DMS 273 treated with DMSO at 0.1 percent for 48 hours (cell line): ENCODE data around the gene MMP14.

Experiments
- DNase-seq: peaks from one replicate; lab custom pipeline; 2025; lab: John Stamatoyannopoulos, UW

Gene MMP14

GRCh38 chr14:22884738-22885523 is 48.5 kb downstream of the MMP14 start:
- no peak for DNase-seq

- DNase-seq: no peak
These were observed 49.6 kb downstream of the MMP14 start for GRCh38 chr14:22885975-22886374.

GRCh38 chr14:22886500-22887259 is 50.3 kb downstream of the MMP14 start:
- DNase-seq: no peak

- peak; percentile 43 for DNase-seq
These were observed 51.0 kb downstream of the MMP14 start for GRCh38 chr14:22887260-22887989.

- DNase-seq: no peak
These were observed 51.6 kb downstream of the MMP14 start for GRCh38 chr14:22887990-22888378.

- DNase-seq: no peak
These were observed 52.3 kb downstream of the MMP14 start for GRCh38 chr14:22888662-22889061.

- peak; percentile 22 for DNase-seq
These were observed 54.0 kb downstream of the MMP14 start for GRCh38 chr14:22890416-22890815.

- DNase-seq: no peak
These were observed 56.1 kb downstream of the MMP14 start for GRCh38 chr14:22892488-22892887.

GRCh38 chr14:22893706-22894105 is 57.3 kb downstream of the MMP14 start:
- no peak for DNase-seq

- DNase-seq: no peak
These were observed 59.0 kb downstream of the MMP14 start for GRCh38 chr14:22895402-22895801.

GRCh38 chr14:22896356-22896755 is 60.0 kb downstream of the MMP14 start:
- no peak for DNase-seq

- no peak for DNase-seq
These were observed 60.4 kb downstream of the MMP14 start for GRCh38 chr14:22896760-22897159.

- DNase-seq: no peak
These were observed 61.0 kb downstream of the MMP14 start for GRCh38 chr14:22897357-22897756.
